GM12873 (cell line): Measurements from ENCODE around the gene ZNF805.

ENCODE experiments used
- CTCF ChIP-seq: IDR thresholded peaks from 2 replicates; pipeline ENCODE4 v1.5.1; 2012; ENCODE audit warnings: low read depth, mild to moderate bottlenecking, moderate library complexity, low read length, control low read depth; ENCODE audit not compliant: insufficient read depth; ENCODE audit errors: missing control alignments

ZNF805 gene

GRCh38 chr19:57245959-57246358 lies 5.5 kb downstream of the ZNF805 start:
- TF ChIP-seq CTCF = no peak

- TF ChIP-seq CTCF = no peak
These were observed 8.2 kb downstream of the ZNF805 start for GRCh38 chr19:57248646-57249045.

GRCh38 chr19:57249329-57249728 lies 8.9 kb downstream of the ZNF805 start:
- no peak for TF ChIP-seq CTCF

GRCh38 chr19:57262044-57262443 lies 21.6 kb downstream of the ZNF805 start:
- no peak for TF ChIP-seq CTCF

- TF ChIP-seq CTCF = no peak
These were observed 22.9 kb downstream of the ZNF805 start for GRCh38 chr19:57263244-57263741.

- TF ChIP-seq CTCF = no peak
These were observed 26.9 kb downstream of the ZNF805 start for GRCh38 chr19:57267291-57267690.

GRCh38 chr19:57269515-57270250 lies 29.3 kb downstream of the ZNF805 start:
- TF ChIP-seq CTCF = no peak
